GM19351 (cell line): ENCODE results near the gene TSEN34.
"Not testable (repeated sequence)": the region's sequence is repeated elsewhere in the genome, so short reads cannot be mapped to it uniquely, and the experiment has no call there.

Experiments used
- ATAC-seq: cut with Tn5 transposase; IDR thresholded peaks from one replicate; pipeline ENCODE4 v1.9.1; 2021; ENCODE audit warnings: mild to moderate bottlenecking, moderate library complexity; ENCODE audit not compliant: unreplicated experiment

TSEN34 gene

DNA sequence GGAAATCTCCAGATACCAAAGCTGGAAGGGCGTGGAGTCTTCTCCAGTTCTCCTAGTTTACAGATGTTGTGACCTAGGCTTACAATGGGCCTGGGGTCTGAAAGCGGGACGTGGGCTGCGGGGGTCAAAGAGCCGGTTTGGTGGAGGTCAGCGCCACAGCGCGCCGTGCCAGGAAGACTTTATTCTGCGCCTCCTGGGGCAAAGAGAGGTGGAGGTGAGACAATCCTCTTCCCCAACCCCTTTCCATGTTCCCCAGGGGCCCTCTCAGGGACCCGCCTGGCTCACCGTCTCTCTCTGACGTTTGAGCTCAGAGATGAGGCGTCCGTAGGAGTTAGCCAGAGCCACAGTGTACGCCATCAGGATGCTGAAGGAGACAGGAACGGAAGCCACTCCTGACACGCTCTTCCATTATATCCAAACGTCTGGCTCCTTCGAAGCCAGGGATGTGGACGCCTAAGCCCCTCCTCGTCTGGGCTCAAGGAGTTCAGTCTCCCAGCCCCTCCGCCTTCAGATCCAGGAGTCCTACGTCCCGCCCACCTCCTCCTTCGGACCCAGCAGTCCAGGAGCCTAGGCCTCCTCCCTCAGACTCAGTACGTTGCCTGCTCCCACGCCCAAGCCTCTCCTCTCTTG lies 30.8 kb upstream of the TSEN34 start:
- no peak for ATAC-seq

DNA sequence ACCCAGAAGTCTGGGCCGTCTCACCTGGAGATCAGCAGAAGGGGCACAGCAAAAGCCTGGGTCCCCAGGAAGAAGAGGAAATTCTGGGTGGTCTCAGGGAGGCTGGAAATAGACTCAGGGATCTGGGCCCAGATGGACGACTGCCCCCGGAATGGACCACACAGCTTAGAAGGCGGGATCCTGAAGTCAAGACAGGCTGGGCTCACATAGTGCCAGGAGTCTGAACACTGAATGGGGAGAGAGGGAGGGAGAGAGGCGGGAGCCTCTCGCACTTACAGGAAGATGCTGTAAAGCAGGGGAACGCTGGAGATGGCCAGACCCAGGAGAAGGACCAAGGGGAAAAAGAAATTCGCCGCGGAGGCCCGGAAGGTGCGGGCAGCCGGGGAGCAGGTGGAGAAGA lies 30.3 kb upstream of the TSEN34 start:
- ATAC-seq, result no peak

DNA sequence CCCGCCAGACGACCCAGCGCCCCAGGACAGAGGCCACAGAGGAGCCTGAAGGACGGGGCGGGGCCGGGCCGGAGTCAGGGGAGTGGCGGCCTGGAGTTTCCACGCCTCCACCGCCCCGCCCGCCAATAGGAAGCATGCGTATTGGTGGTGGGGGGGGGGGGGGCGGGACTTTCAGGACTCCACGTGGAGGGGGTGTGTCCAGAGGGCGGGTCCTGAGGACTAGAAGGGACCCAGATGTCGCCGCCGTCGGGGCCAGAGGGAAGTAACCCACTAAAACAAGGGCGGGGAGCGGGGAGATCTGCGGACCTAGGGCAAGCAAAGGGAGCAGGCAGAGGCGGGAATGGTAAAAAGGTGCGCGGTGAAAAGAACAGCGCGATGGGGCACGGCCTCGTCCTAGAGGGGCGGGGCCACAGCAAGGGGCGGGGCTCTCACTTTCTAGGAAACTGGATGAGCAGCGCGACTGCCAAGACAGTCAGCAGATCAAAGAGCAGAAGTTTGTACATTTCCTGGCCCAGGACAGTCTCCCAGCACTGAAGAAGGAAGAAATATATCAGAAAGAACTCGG lies 28.8 kb upstream of the TSEN34 start:
- ATAC-seq, result no peak

DNA sequence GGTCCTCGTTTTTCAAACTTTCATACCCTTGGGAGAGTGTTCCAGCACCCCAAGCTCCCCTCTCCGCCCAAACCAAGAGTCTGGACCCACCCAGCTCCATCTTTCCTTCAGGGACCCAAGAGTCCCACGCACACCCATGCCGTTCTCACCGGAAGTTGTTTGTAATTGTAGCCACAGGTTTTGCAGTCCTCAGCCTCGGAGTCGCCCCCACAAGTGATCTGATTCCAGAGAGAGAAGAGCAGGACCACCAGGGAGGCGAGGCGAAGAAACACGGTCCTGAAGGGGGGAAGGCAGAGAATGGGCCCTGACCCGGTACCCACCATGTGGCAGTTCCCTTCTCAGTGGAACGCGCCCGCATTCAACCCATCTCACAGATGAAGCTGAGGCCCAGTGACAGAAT lies 28.2 kb upstream of the TSEN34 start:
- ATAC-seq, result no peak

DNA sequence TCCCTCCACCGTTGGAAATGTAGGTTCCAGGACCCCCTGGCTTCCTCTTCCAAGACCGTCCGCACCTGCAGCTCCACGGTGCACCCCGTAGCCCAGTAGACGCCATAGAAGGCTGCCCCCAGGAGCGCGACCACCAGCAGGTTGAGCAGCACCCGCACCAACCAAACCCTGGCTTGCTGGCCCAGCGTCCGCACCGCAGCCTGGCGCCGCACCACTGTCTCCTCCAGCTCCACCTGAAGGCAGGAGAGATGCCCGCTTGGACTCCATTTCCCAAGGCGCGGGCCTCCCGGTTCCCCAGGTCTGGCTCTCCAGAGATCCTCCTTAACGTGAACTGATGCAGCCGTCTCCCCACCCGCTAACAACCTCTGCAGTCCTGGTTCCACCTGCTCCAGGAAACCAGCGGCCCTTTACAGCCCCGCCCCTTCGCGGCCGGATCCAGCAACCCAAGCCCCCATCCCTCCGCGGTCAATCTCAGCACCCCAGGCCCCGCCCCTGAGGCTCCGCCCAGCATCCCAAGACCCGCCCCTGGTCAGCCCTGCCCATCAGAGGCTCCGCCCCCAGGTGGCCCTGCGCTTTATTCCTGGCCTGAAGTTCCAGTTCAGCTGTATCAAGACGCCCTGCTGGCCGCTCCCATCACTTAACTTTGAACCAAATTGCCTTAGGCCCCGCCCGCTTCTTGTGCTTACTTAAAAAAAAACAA lies 26.6 kb upstream of the TSEN34 start:
- ATAC-seq, result no peak

DNA sequence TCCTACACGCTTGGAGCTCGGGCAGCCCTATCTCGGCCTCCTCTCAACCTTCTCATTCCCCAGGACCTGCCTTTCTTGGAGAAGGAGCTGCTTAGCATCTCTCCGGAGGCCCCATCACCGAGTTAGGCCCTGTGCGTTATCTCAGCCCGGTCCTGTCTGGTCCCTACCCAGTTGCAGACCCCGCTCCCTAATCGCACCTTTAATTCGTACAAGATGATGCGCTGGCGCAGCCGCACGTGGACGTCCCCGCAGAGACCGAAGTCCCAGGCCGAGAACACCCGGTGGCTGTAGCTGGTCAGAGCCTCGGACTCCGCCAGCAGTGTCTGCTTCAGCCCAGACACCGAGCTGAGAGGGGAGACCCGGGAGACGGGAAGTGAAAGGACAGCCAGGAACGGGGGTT lies 25.9 kb upstream of the TSEN34 start:
- no peak for ATAC-seq

DNA sequence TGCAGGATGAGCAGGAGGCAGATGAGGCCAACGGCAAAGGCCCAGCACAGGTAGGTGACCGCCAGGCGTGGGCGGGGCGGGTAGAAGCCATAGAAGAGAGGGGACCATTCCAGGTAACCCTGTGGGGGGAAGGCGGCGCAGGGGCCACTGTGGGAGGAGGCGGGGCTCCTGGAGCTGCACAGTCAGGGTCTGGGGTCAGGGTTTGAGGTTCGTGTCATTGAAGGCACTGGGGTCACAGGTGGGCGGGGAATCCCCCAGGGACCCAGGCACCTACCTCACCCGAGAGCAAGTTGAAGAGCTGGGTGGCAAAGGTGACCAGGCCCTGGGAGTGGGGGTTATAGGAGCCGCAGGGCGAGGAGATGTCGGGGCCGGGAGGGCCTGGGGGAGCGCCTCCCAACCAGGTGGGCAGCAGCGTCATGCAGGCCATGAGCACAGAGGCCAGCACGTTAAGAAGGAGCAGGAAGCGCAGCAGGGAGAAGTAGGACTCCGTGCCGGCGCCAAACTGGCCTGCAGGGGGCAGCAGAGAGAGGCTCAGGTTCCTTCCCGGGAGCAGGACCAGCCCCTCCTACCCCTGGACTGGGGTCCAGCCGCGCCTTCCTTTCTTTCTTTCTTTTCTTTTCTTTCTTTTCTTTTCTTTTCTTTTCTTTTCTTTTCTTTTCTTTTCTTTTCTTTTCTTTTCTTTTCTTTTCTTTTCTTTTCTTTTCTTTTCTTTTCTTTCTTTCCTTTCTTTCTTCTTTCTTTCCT lies 22.8 kb upstream of the TSEN34 start:
- ATAC-seq, result no peak

DNA sequence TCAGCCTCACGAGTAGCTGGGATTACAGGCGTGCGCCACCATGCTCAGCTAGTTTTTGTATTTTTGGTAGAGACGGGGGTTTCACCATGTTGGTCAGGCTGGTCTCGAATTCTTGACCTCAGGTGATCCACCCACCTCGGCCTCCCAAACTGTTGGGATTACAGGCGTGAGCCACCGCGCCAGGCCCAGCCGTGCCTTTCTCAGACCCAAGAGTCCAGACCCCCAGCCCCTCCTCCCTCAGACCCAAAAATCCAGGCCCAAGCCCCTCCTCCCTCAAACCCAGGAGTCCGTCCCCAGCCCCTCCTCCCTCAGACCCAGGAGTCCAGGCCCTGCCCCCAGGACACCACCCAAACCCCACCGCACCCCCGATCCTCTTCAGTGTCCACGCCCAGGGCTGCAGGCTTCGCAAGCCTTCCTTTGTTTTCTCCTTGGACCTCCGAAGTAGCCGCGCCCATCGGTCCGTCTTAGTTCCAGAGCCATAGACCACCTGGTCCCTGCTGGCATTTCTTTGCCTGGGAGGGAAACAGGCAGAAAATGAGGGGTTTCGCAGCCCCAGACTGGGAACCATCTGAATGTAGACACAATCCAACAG lies 21.9 kb upstream of the TSEN34 start:
- ATAC-seq, result no peak

DNA sequence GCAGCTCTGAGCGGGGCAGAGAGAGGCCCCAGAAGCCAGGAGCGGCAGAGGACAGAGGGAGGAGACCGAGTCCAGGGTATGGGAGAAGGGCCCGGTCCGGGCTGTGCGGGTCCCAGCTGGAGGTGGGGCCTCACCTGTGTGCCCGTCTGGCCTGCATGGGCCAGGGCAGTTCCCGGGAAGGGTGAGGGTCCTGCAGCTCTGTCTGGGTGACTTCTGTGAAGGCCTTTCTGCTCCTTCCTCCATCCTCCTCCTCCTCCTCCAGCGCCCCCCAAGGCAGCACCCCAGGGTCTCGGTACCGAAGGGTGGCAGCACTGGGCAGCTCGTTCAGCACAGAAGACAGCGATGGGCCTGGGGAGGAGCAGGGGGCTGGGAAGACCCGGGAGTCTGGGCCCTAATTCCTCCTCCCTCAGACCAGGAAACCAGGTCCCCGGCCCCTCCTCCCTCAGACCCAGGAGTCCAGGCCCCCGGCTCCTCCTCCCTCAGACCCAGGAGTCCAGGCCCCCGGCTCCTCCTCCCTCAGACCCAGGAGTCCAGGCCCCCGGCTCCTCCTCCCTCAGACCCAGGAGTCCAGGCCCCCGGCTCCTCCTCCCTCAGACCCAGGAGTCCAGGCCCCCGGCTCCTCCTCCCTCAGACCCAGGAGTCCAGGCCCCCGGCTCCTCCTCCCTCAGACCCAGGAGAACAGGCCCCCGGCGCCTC lies 19.2 kb upstream of the TSEN34 start:
- not testable (repeated sequence) for ATAC-seq

DNA sequence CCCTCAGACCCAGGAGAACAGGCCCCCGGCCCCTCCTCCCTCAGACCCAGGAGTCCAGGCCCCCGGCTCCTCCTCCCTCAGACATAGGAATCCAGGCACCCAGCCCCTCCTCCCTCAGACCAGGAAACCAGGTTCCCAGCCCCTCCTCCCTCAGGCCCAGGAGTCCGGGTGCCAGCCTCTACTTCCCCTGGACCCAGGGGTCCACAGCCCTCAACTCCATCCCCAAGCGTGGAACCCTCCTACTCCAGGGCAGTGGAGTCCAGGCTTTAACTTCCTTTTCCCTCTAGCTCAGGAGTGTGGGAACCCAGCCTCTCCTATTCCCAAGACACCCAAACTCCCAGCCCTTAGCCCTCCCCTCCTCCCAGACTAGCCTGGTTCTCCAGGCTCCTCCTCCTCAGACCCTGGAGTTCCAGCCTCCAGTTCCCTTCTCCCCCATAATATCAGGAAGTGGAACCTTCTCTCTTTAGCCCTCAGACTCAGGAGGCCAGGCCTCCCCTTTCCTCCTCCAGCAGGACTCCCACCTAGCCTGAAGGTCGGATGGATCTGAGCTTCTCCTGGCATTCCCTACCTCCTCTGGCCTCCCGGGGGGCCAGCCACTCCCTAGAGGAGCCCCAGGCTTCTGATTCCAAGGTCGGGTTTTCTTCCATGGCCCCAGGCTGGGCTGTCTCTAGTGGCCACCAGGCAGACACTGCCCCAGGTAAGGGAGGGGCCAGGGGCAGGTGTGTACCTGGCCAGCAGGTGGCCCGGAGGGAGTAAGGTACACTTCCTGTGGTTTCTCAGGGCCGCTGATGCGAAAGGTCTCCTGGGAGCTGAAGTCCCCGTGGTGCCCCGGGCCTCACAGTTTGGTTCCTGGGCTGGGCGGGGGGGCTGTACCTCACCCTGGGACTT lies 18.4 kb upstream of the TSEN34 start, which contains the start of gene TMC4:
Gene TMC4 (minus strand): TSS at position 690 of the 888 bp plus-strand sequence. CDS start 43 bp downstream, at position 647.
- no peak for ATAC-seq

DNA sequence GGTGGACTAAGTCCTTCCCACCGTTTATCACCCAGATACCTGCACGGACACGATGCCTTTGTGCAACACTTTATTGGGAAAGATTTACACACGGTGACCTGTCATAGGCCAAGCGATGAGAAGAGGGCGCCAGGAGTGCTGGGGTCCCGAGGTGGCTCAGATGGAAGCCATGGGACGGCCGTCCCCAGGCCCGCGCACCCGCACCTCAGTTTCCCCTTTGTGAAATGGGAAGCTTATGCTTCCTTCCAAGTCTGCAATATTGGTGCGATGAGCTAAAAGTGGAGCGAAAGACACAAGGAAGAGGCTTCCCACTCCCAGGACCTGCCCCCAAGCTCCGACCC lies 17.8 kb upstream of the TSEN34 start:
- ATAC-seq, result no peak

DNA sequence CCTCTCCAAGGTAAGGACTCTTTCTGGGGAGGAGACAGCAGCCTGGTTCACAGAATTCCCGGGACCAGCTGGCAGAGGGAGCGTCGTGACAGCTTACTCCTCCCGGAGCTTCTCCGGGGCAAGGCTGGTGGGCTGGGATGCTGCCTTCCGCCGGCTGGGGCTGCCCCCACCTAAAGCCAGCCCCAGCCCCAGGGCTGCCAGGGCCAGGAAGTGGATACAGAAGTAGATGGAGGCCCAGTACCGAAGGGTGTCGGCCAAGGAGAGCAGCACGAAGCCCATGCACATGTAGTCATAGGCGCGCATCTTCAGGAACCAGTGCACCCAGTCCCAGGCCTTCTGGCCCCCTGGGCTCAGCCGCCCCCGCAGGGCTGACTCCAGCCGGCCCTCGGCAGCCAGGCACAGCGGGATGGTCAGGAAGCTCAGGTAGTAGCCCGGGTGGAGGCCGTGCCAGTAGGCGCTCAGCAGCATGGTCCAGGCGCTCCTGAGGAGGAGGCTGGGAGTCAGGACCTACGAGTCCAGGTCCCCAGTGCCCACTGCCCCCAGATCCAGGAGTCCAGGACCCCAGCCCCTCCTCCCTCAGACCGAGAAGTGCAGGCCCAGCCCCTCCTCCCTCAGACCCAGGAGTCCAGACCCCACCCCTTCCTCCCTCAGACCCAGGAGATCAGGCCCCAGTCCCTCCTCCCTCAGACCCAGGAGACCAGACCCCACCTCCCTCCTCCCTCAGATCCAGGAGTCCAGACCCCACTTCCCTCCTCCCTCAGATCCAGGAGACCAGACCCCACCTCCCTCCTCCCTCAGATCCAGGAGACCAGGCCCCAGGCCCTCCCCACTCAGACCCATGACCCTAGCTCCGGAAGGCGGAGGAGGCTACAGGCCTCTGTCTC lies 16.9 kb upstream of the TSEN34 start:
- ATAC-seq, result no peak

DNA sequence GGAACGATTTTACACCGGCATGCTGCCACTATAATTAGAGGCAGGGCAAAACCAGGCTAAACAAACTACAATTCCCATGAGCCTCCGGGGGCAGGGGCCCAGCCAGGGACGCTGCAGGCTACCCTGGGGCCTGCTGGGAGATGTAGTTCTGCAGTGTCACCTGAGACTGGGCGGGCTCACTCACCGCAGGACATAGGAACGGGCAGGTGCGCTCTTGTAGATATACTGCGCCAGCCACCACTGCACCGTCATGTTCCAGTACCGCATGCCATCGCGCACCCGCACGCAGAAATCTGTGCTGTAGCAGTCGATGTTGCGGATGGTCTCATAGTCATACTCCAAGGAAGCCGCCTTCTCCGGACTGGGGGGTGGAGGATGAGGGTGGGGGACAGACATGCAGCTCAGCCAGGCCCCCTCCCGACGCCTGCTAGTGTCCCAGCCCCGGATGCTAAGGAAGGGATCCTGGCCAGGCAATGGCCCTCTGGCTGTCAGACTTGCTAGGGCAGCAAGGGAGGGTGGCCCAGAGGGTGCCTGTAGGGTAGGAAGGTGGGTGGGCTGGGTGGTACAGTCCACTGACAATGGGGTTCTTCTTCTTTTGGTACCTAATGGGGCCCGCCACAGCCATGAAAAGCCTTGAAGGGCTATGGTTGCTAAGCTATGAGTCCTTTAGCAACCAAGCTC lies 12.4 kb upstream of the TSEN34 start:
- ATAC-seq, result no peak

DNA sequence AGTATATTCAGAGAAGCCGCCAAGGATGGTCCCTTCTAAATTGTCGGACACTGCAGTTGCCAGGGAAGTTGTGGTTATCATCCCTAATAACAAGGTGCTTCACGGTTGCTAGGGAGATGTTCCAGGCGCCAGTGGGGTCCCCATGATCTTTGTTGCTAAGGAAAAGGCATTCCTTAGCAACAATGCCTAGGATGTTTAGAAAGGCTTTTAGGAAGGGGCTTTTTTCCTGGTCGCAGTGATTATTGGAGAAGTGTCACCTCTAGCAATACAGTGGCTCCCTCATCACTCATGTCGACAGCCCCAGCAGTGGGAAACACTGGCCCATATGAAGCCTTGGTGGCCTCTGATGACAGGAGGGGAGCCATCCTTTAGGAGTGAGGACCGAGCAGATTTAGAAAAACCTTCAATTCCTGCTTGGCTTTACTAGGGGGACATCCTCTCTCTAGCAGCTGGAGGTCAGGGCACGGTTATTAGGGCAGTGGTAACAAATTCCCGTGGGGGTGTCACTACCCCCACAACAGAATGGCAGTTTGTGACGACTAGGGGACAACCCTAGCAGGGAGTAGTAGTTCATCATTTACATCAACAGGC lies 11.8 kb upstream of the TSEN34 start:
- no peak for ATAC-seq

DNA sequence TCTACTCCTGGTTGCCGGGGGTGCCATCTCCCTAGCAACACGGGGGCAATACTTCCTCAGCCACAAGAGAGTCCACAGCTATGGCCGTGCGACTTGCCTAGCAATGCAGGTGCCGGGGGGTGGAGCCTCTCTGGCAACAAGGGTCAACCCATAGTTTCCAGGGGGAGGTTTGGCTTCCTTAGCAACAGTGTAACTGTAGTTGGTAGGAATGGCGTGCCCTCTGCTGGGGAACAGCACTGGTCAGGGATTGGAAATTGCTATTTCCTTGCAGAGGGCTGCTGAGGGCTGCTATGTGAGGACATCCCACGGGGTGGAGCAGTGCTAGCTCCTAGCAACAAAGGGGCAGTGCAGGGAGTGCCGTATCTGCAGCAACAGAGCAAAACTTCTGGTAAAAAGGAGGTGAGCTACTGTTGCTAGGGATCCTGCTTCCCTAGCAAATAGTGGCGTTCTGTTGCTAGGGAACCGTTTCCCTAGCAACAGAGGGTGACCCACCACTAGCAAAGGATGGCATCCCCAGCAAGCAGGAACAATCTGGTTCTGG lies 11.1 kb upstream of the TSEN34 start:
- no peak for ATAC-seq

DNA sequence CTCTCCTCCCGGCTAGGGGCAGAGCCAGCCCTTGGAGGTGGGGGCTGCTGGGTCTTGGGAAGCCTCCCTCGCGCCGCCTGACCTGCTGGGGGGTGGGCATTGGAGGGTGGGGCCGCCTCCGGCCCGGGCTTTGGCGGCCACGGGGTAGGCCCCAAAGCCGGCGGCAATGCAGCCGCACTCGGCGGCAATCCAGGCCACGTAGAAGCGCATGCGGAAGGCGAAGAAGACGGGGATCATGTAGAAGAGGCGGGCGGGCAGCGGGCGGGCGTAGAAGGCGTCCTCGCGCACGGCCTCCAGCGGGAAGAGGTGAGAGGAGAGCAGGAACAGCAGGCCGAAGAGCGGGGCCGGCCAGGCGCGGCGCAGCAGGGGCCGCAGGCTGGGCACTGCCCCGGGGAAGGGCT lies 10.4 kb upstream of the TSEN34 start:
- no peak for ATAC-seq

DNA sequence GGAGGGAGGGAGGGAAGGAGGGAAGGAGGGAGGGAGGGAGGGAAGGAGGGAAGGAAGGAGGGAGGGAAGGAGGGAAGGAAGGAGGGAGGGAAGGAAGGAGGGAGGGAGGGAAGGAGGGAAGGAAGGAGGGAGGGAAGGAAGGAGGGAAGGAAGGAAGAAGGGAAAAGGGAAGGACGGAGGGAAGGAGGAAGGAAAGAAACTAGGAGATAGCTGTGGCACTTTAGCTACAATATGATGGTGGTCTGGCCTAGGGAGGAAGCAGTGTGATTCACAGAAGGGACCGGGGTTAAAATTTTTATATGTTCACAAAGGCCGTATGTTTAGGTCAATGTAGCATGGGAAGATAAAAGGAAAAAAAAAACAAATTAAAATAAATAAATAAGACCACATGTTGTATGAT lies 9.2 kb upstream of the TSEN34 start:
- ATAC-seq, result not testable (repeated sequence)

DNA sequence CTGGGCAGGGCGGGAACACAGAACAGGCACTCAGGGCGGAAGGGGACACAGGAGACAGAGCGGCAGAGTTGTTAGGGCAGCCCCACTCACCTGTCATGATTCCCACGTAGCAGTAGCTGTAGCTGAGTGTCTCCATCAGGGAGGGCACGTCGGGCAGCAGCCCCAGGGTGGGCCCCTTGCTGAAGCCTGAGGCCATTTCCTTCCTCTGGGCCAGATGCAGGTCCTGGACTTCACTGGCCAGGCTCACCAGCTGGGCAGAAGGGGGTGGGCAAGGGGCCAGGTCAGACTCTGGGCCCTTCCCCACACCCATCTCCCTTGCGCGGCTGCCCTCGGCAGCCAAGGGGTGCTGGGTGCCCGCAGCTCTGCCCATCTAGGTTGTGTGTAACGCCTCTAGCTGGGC lies 7.7 kb upstream of the TSEN34 start:
- ATAC-seq, result no peak
